Osteocyte (in vitro differentiated cells): Measurements from ENCODE around the gene N4BP2. TPM values are rescaled to one million over a fixed set of nuclear protein-coding genes. Genes with fewer than 3 reads are reported as not detected.

ENCODE experiments used
- DNase-seq: peaks from one replicate; pipeline ENCODE4 v3.0.0; 2021; ENCODE audit warnings: mixed read lengths; ENCODE audit not compliant: unreplicated experiment; ENCODE audit errors: extremely low spot score
- H3K27ac Mint-ChIP-seq: one replicate; pipeline ENCODE4 v1.8.0; 2021; ENCODE audit warnings: mild to moderate bottlenecking, mixed read lengths; ENCODE audit not compliant: unreplicated experiment
- H3K27me3 Mint-ChIP-seq: one replicate; pipeline ENCODE4 v1.8.0; 2021; ENCODE audit warnings: mixed read lengths; ENCODE audit not compliant: unreplicated experiment
- H3K36me3 Mint-ChIP-seq: one replicate; pipeline ENCODE4 v1.8.0; 2021; ENCODE audit warnings: mixed read lengths; ENCODE audit not compliant: unreplicated experiment
- H3K4me1 Mint-ChIP-seq: one replicate; pipeline ENCODE4 v1.8.0; 2021; ENCODE audit warnings: mixed read lengths; ENCODE audit not compliant: unreplicated experiment
- H3K4me3 Mint-ChIP-seq: one replicate; pipeline ENCODE4 v1.8.0; 2021; ENCODE audit warnings: mild to moderate bottlenecking, moderate library complexity, mixed read lengths; ENCODE audit not compliant: unreplicated experiment
- H3K9me3 Mint-ChIP-seq: one replicate; pipeline ENCODE4 v1.8.0; 2021; ENCODE audit warnings: mixed read lengths; ENCODE audit not compliant: unreplicated experiment
- CTCF ChIP-seq: fragments of 200-600 bp; sonication (generic); IDR thresholded peaks from 2 replicates; pipeline ENCODE4 v1.5.0; 2021; ENCODE audit warnings: antibody characterized with exemption, mild to moderate bottlenecking, moderate library complexity
- total RNA-seq: library from RNA; stranded (reverse); gene quantifications from 2 replicates; pipeline ENCODE4 v1.2.1, GENCODE V29; 2021

The N4BP2 gene
- total RNA-seq, 1 donor from 2014 or later: 14.9 TPM

- no peaks in the 10 kb centered on the region for H3K4me1 Mint-ChIP-seq
- no peaks in the 10 kb centered on the region for H3K27me3 Mint-ChIP-seq
- peaks cover 20% of the 10 kb centered on the region for H3K36me3 Mint-ChIP-seq
- no peak for DNase-seq
- TF ChIP-seq CTCF: no peak
- H3K27ac Mint-ChIP-seq: no peak overlapping the region
- H3K9me3 Mint-ChIP-seq: peaks cover 3% of the 10 kb centered on the region
- H3K4me3 Mint-ChIP-seq: no peak overlapping the region
Observed at GRCh38 chr4:40150932-40151331, 94.3 kb downstream of the N4BP2 start.

- peaks cover 3% of the 10 kb centered on the region for H3K9me3 Mint-ChIP-seq
- TF ChIP-seq CTCF: no peak
- H3K27me3 Mint-ChIP-seq: no peaks in the 10 kb centered on the region
- no peak overlapping the region for H3K4me3 Mint-ChIP-seq
- no peak for DNase-seq
- H3K27ac Mint-ChIP-seq: no peak overlapping the region
- peaks cover 16% of the 10 kb centered on the region for H3K36me3 Mint-ChIP-seq
- no peaks in the 10 kb centered on the region for H3K4me1 Mint-ChIP-seq
Observed at GRCh38 chr4:40152637-40153036, 96.0 kb downstream of the N4BP2 start.

GRCh38 chr4:40157436-40157835, 100.8 kb downstream of the N4BP2 start:
- no peak overlapping the region for H3K4me3 Mint-ChIP-seq
- no peaks in the 10 kb centered on the region for H3K4me1 Mint-ChIP-seq
- DNase-seq: no peak
- no peak overlapping the region for H3K27ac Mint-ChIP-seq
- peaks cover 16% of the 10 kb centered on the region for H3K36me3 Mint-ChIP-seq
- no peaks in the 10 kb centered on the region for H3K27me3 Mint-ChIP-seq
- no peaks in the 10 kb centered on the region for H3K9me3 Mint-ChIP-seq
- TF ChIP-seq CTCF: no peak

- Mint-ChIP-seq H3K4me1 (no peaks in the 10 kb centered on the region), H3K27me3 (no peaks in the 10 kb centered on the region), H3K9me3 (no peaks in the 10 kb centered on the region), H3K36me3 (peaks cover 17% of the 10 kb centered on the region), H3K4me3 (no peak overlapping the region), H3K27ac (no peak overlapping the region)
- DNase-seq: no peak
- TF ChIP-seq CTCF: no peak
Observed at GRCh38 chr4:40160258-40160657, 103.6 kb downstream of the N4BP2 start.

GRCh38 chr4:40164459-40164858, 107.8 kb downstream of the N4BP2 start:
- Mint-ChIP-seq H3K27ac (no peak overlapping the region), H3K4me1 (no peaks in the 10 kb centered on the region), H3K9me3 (peaks cover 16% of the 10 kb centered on the region), H3K4me3 (no peak overlapping the region), H3K27me3 (no peaks in the 10 kb centered on the region), H3K36me3 (peaks cover 29% of the 10 kb centered on the region)
- DNase-seq: no peak
- no peak for TF ChIP-seq CTCF
